Stimulated activated CD8-positive, alpha-beta memory T cell treated with anti-CD3 and anti-CD28 coated beads, Interleukin-15, amount 100 ng/mL, for 4 hours (primary cell): Measurements from ENCODE around the gene HDAC4.

Source experiments
- DNase-seq, 2 donors: peaks; one replicate each; pipeline ENCODE4 v3.0.0-alpha.2; 2020; ENCODE audit warnings: low read depth in 2 of 2

Gene HDAC4

DNA sequence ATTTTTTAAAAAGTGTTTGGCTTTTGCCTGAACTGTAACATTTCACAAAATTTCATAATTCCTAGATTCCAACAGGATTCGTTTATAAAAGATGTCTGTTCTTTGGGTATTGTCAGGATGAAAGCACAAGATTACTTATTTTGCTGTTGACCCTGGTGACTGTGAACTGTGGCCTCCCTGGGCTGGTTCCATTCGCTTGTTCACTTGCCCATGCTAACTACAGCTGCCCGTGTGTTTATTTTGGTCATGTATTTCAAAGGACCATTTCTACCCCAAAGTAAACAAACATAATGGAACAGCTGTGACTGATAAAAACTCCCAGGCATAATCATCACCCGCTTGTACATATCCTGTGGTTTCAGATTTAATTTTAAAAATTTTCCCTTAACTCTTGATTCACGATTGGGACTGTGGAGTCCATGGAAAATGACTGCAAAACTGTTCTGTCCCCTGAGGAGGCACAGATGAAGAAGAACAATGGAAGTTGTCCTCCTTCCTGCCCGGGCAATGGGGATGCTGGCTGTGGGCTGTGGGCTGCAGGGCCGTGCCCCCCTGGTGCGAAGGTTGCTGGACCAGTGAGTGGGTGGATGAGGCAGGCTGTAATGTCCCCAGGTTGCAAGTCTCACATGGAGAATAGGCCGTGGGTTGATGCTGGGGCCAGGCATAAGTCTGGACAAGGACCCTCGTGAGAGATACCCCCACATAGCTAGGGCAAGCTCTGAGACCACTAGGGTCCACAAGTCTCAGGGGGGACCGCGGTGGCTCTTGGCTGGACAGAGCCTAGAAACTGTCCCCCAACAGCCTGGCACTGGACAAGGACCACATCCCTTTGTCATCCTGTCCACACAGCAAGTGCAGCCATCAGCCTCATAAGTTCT lies 28.9 kb upstream of the HDAC4 start:
- DNase-seq, result no peak

DNA sequence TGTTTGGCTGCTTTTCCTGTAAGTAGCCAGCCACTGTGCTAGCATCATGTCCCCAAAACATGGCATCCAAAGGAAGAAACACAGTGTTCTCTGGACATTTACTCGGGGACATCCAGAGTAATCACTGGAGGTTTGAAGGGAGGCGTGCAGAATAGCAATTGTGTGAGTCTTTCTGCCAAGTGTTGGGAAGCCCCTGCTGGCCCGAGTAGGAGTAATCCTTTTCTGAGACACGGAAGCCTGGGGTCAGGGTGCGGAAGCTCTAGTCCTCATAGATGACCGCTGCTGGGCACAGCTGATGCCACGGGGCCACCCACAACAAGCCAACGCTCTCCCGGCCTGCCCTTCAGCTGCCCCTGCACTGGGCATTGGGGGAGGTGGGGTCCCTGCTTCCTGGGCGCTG lies 24.8 kb upstream of the HDAC4 start:
- no peak for DNase-seq

GRCh38 chr2:239424337-239425045 lies 23.7 kb upstream of the HDAC4 start:
- DNase-seq, result no peak

DNA sequence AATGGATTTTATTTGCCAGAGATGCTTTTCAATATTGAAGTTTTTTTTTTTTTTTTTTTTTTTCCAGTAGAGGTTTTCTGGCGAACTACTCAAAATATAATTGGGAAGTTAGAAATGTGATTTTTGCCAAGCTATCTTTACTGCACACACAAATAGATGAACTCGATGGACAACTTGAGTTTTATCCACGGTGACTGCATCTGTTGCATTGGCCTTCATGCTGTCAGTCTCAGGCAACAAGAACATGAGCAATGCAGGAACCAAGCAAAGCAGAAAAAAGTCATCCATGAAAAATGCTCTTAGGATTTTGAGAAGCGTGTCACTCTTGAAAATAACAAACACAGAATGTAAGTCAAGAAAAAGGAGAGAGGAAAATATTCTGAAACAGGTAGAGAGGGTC lies 22.7 kb upstream of the HDAC4 start:
- no peak for DNase-seq

DNA sequence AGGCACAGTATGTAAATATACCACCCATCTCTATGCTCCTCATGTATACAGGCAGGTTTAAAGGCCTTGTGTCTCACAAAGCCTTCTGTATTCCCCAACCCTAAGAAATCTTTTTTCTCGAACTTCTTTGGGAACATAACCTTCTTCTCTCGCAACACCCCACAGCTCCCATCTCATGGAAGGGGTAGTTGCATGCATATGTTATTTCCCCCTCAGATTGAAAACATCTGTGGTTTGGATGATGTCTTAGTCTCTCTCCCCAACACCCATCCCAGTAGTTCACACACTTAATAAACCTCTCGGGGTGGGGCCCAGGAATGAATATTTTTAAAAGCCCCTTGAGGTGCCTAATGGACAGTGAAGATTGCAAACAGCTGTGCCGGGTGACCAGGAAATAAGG lies 21.0 kb upstream of the HDAC4 start:
- no peak for DNase-seq

DNA sequence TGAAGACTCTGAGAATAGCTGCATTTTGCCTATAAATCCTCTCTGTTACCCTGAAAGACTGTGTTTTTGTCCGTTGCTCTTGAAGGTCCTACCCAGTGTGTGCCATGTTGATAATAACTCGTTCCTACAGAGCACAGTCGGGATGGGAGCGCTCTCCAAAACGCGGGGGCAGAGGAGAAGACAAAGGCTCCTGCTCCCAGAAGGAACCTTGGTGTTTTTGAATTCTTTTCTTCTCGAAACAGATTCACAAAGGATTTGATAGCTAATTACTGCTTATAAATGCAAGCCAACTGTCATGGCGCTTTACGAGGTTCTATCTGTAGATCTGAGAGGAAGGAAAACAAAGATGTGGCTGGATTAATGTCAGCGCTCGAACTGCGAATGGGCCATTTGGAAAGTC lies 19.3 kb upstream of the HDAC4 start:
- DNase-seq, result no peak

- no peak for DNase-seq
Observed at GRCh38 chr2:239418918-239419317, 18.1 kb upstream of the HDAC4 start.

- DNase-seq, result no peak
Observed at GRCh38 chr2:239412905-239413603, 12.2 kb upstream of the HDAC4 start.

- no peak for DNase-seq
Observed at GRCh38 chr2:239411549-239412319, 10.9 kb upstream of the HDAC4 start.

- DNase-seq, result no peak
Observed at GRCh38 chr2:239411117-239411516, 10.3 kb upstream of the HDAC4 start.

DNA sequence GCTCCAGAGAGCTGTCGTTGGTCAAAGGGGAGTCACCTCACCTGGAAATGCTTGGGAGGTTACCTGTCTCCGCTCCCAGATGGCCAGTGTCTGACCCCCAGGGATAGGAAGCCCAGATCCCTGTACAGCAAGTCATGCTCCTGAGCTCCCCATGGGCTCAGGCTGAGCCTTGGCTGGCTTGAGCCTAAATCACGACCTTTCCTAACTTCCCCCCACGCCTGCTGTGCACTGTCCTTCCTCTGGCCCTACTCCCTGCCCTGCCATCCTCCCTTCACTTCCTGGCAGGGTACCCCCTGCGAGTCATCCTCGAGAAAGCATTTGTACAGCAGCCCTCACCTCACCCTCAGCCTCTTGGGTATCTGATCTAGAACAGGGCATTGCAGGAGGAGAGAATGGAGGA lies 9.2 kb upstream of the HDAC4 start:
- DNase-seq, result no peak

DNA sequence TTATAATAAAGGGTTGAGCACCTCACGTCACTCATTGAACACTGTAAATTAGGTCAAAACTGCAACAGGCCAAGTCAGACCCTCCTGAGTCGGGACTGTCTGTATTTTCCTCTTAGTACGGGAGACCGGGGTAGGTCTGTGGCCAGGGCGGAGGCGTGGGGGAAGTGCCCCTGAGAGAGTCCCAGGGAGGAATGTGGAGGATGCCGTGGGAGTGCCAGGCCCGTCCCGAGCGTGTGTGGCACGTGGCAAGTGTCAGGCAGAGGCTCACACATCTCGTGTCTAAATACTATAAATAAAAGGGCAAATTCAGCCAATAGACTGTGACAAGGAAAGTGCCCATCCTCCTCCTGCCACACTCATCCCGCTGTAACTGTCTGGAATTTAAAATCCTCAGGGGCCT lies 6.3 kb upstream of the HDAC4 start:
- DNase-seq, result no peak

DNA sequence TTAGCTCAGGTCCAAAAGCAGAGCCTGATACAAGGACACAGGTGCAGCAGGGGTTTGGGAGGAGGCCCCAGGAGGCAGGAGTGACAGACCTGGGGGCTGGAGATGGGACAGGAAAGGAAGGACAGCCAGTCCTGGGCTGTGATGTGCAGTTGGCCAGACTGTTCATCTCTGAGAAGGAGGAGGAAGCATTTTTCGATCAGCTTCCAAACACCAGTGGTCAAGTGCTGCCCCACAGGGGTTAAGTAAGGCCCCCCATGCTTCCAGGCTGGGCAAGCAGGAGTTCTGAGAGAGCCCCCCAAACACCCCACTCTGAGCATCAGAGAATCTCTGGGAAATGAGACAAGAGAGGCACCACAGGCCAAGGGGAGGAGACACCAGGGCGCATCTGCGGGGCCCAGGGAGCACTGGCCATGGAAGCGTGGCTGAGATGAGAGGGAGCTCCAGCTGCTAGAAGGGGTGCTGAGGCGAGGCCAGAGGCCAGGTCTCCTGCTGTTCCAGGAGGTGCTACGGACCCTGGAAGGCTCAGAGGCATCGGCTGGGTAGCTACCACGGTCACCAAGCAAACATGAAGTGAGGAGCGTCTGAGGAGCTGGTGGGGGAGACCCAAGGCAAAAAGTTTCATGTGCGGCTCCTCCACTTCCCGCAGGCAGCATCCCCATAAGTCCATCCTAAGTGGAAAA lies 5.6 kb upstream of the HDAC4 start:
- no peak for DNase-seq

GRCh38 chr2:239405071-239405470 lies 4.3 kb upstream of the HDAC4 start:
- DNase-seq, result no peak

GRCh38 chr2:239402666-239403065 lies 1.8 kb upstream of the HDAC4 start:
- no peak for DNase-seq

DNA sequence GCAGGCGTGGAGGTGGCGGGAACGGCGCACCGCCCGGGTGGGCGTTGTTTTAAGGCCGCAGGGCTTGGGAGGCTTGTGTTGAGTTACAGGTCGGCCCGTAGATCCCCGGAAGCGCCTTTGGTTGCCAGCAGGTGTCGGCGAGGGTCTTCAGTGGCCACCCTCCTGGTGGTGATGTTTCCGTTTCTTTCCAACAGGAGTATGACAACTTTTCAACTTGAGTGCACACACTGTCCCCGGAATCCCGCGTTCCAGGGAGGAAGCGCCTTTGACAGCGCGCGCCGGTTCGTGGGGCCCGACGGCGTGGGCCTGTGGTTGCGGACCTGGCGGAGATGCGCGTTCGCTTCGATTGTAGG lies 1.0 kb upstream of the HDAC4 start:
- no peak for DNase-seq

GRCh38 chr2:239401067-239401880 lies 454 bp upstream of the HDAC4 start:
- DNase-seq, result peak; percentile 98 to 99

- no peak for DNase-seq
Observed at GRCh38 chr2:239399921-239400595, 762 bp downstream of the HDAC4 start.

- DNase-seq, result no peak
Observed at GRCh38 chr2:239399433-239399920, 1.3 kb downstream of the HDAC4 start.

DNA sequence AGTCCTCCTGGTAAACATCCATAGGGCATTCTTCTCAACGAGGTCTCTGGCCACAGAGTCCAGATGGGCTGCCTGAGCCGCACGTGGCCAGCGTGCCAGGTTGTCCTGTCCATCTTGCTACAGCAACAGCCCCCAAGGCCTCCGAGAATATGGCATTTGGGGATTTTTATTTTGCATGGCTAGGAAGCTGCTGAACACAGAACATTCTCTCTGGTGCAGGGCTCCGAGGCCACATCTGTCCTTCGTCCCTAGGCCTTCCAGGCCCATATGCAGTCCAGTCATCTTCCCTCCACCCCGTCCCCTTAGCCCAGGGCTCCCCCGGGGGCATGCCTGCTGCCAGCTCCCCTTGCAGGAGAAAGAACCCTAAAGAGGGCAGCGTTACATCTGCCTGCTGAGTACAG lies 2.3 kb downstream of the HDAC4 start:
- no peak for DNase-seq
